Activated naive CD8-positive, alpha-beta T cell treated with anti-CD3 and anti-CD28 coated beads for 36 hours (primary cell): ENCODE data around the gene ATG16L2. TPM values are rescaled to one million over a fixed set of nuclear protein-coding genes. Genes with fewer than 3 reads are reported as not detected.

Experiments
- DNase-seq: peaks from one replicate; pipeline ENCODE4 v3.0.0; 2021
- H3K27ac Mint-ChIP-seq: one replicate; pipeline ENCODE4 v1.8.0; 2022; ENCODE audit warnings: mild to moderate bottlenecking, moderate library complexity, mixed read lengths
- H3K27me3 Mint-ChIP-seq: one replicate; pipeline ENCODE4 v1.8.0; 2022; ENCODE audit warnings: mild to moderate bottlenecking, mixed read lengths
- H3K36me3 Mint-ChIP-seq: one replicate; pipeline ENCODE4 v1.8.0; 2021; ENCODE audit warnings: mild to moderate bottlenecking, mixed read lengths
- H3K4me1 Mint-ChIP-seq: one replicate; pipeline ENCODE4 v1.8.0; 2021; ENCODE audit warnings: mixed read lengths
- H3K4me3 Mint-ChIP-seq: one replicate; pipeline ENCODE4 v1.8.0; 2022; ENCODE audit warnings: mild to moderate bottlenecking, moderate library complexity, mixed read lengths
- H3K9me3 Mint-ChIP-seq: one replicate; pipeline ENCODE4 v1.8.0; 2022; ENCODE audit warnings: mixed read lengths
- total RNA-seq, 2 experiments: library from RNA; stranded (reverse); gene quantifications; one replicate each; pipeline ENCODE4 v1.2.3, GENCODE V29; 2021

The ATG16L2 gene
- total RNA-seq, 2 experiments from 2014 or later, result 41.2 to 45.7 TPM

- H3K36me3 Mint-ChIP-seq, result peaks cover 1% of the 10 kb centered on the region
- H3K27ac Mint-ChIP-seq, result no peak overlapping the region
- no peaks in the 10 kb centered on the region for H3K9me3 Mint-ChIP-seq
- DNase-seq, result no peak
- H3K27me3 Mint-ChIP-seq, result no peaks in the 10 kb centered on the region
- no peak overlapping the region for H3K4me3 Mint-ChIP-seq
- peaks cover 7% of the 10 kb centered on the region for H3K4me1 Mint-ChIP-seq
Observed at GRCh38 chr11:72832301-72833082, 18.3 kb downstream of the ATG16L2 start.

DNA sequence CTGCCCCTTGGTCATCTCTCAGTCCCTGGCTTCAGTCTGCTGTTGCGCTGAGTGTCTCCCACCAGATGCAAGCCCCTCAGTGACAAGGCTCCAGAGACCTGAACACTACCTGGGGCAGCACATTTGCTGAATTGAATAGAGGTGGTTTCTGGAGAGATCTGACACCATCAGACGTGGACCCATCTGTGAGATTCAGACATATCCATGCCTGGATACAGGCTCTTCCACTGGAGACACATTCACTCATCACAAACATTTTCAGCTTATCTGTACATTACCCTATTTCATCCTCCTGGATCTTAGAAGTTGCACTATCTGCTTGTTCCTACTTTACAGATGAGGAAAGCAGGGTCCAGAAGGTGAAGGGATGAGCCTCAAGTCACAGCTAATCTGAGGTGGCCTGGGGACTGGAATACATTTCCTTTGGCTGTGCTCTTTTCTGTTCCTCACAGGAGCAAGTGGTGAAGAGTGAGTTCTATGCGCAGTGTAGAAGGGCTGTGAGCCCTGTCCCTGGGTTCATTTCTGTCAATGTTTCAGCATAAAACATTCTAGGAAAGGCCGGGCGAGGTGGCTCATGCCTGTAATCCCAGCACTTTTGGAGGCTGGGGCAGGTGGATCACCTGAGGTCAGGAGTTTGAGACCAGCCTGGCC is 19.0 kb downstream of the ATG16L2 start:
- H3K36me3 Mint-ChIP-seq, result peaks cover 1% of the 10 kb centered on the region

DNA sequence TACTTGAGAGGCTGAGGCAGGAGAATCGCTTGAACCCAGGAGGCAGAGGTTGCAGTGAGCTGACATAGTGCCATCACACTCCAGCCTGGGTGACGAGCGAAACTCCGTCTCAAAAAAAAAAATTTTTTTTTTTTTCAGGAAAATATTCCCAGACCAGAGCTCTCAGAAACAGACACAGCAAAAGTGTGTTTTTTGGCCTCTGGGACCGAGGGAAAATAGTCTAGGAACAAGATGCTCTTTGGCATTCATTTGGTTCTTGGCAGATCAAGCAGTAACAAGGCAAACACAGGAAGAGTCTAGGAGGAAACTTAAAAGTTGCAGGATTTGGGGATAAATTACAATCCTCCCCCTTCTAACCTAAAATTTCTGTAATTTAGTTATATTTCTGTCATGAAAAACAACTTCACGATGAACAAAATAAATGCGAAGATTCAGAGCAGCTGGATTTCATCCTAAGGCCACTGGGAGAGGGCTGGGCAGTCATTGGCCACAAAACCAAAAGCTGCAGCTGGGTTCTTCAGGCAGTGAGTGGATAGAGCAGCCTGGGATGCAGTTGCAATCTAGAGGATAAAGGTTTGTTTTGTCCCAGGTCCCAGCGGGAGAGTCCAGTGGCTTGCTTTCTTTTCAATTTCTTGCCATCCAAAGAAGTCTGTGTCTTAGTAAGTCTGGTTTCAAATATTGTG is 19.7 kb downstream of the ATG16L2 start:
- no peaks in the 10 kb centered on the region for H3K9me3 Mint-ChIP-seq
- H3K27me3 Mint-ChIP-seq, result no peaks in the 10 kb centered on the region
- no peak for DNase-seq
- H3K27ac Mint-ChIP-seq, result peak overlapping the region; percentile 74
- peaks cover 1% of the 10 kb centered on the region for H3K36me3 Mint-ChIP-seq
- H3K4me1 Mint-ChIP-seq, result peaks cover 7% of the 10 kb centered on the region
- no peak overlapping the region for H3K4me3 Mint-ChIP-seq

More for the DNA sequence above, 19.0 kb downstream of the ATG16L2 start:
- Mint-ChIP-seq H3K4me1 (peaks cover 7% of the 10 kb centered on the region), H3K27me3 (no peaks in the 10 kb centered on the region), H3K9me3 (no peaks in the 10 kb centered on the region), H3K4me3 (no peak overlapping the region), H3K27ac (no peak overlapping the region)
- no peak for DNase-seq

DNA sequence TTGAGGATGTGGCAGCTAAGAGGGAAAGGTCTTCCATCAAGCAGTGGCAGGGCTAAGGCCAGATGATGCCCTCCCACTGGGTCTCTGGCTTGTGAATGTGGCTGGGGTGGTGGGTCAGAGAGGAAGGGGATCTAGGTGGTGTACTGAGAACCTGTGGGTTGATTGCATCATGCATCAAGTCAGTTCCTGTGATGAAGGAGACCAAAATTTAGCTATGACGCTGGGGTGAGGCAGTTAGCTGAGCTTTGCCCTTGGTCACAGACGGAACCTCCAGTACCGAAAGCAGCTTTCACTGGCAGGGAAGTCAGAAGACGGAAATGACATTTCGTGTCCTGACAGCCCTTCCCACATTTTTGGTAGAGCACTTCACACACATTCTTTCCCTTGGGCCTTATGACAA is 20.7 kb downstream of the ATG16L2 start:
- Mint-ChIP-seq H3K4me1 (peaks cover 7% of the 10 kb centered on the region), H3K27me3 (no peaks in the 10 kb centered on the region), H3K27ac (peak overlapping the region; percentile 74), H3K9me3 (no peaks in the 10 kb centered on the region), H3K36me3 (peaks cover 1% of the 10 kb centered on the region), H3K4me3 (no peak overlapping the region)
- no peak for DNase-seq

DNA sequence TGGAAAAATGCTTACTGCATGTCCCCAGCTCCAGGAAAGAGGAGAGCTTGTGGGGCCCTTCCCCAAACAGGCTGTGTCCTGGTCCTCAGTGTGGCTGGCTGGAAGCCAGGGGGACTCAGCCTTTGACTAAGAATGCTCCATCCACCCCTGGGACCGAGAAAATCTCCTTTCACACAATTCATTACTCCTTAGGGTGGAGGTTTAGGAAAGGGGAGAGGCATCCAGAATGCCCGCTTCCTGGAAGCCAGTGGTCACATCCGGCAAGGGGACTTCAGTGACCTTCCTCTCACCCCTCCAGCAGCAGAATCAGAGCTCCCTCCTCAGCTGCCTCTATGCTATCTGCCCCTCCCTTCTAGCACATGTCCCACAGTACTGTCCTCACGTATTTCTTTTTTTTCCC is 21.9 kb downstream of the ATG16L2 start:
- Mint-ChIP-seq H3K27me3 (no peaks in the 10 kb centered on the region), H3K4me3 (no peak overlapping the region), H3K9me3 (no peaks in the 10 kb centered on the region), H3K36me3 (no peaks in the 10 kb centered on the region), H3K27ac (no peak overlapping the region), H3K4me1 (peaks cover 7% of the 10 kb centered on the region)
- DNase-seq, result no peak

DNA sequence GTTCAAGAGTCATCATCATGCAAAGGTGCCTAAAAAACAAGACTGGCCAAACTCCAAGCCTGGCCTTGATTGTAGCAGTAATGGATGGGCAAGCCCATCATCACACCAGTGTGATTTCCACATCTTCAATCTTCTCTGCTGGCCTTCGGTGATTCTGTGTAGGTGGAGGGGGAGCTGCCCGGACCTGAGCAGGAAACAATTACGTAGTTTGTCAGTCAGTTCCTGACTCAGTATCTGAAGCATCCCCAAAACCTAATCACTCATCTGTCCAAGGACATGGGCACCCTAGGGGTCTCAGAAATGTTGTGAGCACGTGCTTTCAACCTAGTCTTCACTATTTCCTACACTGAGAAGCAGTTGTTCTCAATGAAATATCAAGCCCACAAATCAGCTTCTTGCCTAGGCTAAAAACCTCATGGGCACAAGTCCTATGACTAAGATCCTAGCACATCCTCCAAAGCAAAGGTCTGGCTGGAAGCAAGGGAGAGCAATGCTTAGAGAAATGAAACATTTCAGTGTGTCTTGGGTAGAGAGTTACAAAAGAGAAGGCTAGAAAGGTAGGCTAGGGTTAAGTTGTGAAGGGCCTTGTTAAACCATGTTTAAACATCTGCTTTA is 24.6 kb downstream of the ATG16L2 start:
- no peaks in the 10 kb centered on the region for H3K36me3 Mint-ChIP-seq
- H3K4me1 Mint-ChIP-seq, result peaks cover 7% of the 10 kb centered on the region
- no peak for DNase-seq
- no peak overlapping the region for H3K4me3 Mint-ChIP-seq
- H3K27ac Mint-ChIP-seq, result no peak overlapping the region
- H3K27me3 Mint-ChIP-seq, result no peaks in the 10 kb centered on the region
- no peaks in the 10 kb centered on the region for H3K9me3 Mint-ChIP-seq

GRCh38 chr11:72840780-72841179 is 26.6 kb downstream of the ATG16L2 start:
- Mint-ChIP-seq H3K9me3 (no peaks in the 10 kb centered on the region), H3K36me3 (no peaks in the 10 kb centered on the region), H3K4me1 (no peaks in the 10 kb centered on the region), H3K4me3 (no peak overlapping the region), H3K27me3 (no peaks in the 10 kb centered on the region), H3K27ac (no peak overlapping the region)
- no peak for DNase-seq

DNA sequence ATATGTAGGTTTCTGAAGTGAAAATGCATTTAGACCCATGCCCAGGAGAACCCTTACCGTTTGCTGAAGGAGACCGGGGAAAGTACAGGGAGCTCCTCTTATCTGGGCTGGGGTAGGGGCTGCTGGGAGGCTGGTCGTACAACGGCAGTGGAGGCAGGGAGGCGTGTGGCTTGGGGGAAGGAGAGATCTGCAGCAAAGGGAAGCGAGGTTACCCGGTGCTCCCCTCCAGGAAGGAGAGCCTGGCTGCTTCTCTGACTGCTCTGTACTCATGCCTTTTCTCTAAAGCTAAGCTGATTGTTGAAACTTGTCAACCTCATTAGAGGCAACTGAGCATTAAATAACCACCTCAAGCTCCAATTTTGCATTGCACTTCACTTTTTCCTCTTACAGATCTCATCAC is 27.2 kb downstream of the ATG16L2 start:
- Mint-ChIP-seq H3K36me3 (no peaks in the 10 kb centered on the region), H3K27ac (no peak overlapping the region), H3K9me3 (no peaks in the 10 kb centered on the region), H3K27me3 (no peaks in the 10 kb centered on the region), H3K4me3 (no peak overlapping the region), H3K4me1 (no peaks in the 10 kb centered on the region)
- DNase-seq, result no peak

DNA sequence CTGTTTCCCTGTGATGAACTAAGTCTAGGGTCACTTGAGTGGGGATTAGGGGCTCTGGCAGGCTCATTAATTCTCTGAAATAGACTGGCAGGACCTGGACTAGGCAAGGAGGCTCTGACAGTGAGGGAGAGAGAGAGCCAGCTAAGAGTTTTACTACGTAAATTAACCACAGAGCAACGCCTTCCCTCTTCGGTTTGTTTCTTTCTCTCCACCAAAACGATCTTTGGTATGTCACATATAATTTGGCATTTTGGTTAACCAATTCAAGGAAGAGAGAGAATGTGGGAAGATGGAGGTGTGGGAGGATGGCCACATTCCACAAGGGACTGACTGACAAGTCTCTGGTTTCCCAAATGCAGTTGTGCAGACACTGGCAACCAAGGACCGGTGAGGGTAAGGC is 27.9 kb downstream of the ATG16L2 start:
- Mint-ChIP-seq H3K27ac (no peak overlapping the region), H3K4me1 (no peaks in the 10 kb centered on the region), H3K27me3 (no peaks in the 10 kb centered on the region), H3K36me3 (no peaks in the 10 kb centered on the region), H3K4me3 (no peak overlapping the region), H3K9me3 (no peaks in the 10 kb centered on the region)
- no peak for DNase-seq

DNA sequence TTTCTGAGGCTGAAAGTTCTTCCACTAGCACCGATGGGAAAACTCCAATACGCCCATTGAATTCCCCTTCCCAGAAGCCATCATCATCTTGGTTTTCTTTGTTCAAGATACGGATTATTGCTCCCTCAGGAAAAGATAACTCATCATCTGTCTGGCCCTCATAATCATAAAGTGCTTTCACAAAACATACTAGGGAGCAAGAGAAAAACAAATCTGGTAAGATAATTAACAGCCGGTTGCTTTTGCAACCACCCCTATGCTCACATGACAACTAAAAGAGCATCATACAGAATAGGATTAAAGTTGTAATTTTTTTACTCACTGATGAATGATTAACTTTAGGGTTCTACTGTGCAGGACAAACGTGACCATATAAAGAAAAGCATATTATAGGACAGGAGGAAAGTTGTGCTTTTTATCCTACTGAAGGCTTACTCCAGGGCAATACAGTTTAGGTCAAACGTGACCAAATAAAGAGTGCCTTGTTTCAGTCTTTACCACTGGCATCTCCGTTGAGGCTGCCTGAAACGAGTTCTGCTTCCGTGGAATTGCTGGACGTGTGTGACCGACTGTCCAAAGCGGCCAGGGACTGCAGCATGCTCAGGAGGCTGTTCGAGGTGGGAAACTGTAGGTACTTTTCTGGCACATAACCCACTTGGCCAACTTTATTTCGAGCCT is 28.6 kb downstream of the ATG16L2 start:
- DNase-seq, result no peak
- H3K36me3 Mint-ChIP-seq, result no peaks in the 10 kb centered on the region
- H3K27me3 Mint-ChIP-seq, result no peaks in the 10 kb centered on the region
- H3K9me3 Mint-ChIP-seq, result no peaks in the 10 kb centered on the region
- no peak overlapping the region for H3K4me3 Mint-ChIP-seq
- no peaks in the 10 kb centered on the region for H3K4me1 Mint-ChIP-seq
- H3K27ac Mint-ChIP-seq, result no peak overlapping the region

GRCh38 chr11:72844356-72844755 is 30.1 kb downstream of the ATG16L2 start:
- H3K4me3 Mint-ChIP-seq, result no peak overlapping the region
- no peaks in the 10 kb centered on the region for H3K9me3 Mint-ChIP-seq
- no peaks in the 10 kb centered on the region for H3K27me3 Mint-ChIP-seq
- H3K36me3 Mint-ChIP-seq, result no peaks in the 10 kb centered on the region
- DNase-seq, result no peak
- peaks cover 2% of the 10 kb centered on the region for H3K4me1 Mint-ChIP-seq
- H3K27ac Mint-ChIP-seq, result no peak overlapping the region

DNA sequence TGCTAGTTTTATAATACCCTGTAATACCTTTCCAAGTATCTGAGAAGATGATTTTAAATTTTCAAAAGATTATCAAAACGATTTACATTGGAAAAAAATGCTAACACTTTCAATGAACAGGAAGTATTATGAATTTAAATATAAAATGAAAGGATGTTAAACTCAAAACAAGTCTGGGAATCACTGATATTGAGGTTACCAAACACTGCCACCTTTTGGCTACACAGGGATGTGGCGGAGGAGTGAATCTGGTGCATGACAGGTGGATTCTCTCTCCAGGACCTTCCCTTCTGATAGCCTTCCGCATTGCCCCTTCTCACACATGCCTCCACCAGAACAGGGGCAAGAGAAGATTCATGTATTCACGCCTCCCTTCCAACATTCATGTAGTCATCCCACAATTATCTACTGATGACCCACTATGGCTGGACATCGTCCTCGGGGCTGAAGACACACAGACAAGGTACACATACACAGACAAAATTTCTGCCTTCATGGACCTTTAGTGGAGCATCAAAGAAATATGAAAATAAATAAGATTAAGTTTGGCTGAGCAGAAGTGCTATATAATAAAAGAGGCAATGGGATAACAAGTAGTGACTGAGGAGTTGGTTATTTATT is 34.7 kb downstream of the ATG16L2 start:
- H3K27me3 Mint-ChIP-seq, result no peaks in the 10 kb centered on the region
- H3K4me1 Mint-ChIP-seq, result peaks cover 2% of the 10 kb centered on the region
- no peak for DNase-seq
- H3K36me3 Mint-ChIP-seq, result no peaks in the 10 kb centered on the region
- no peaks in the 10 kb centered on the region for H3K9me3 Mint-ChIP-seq
- no peak overlapping the region for H3K4me3 Mint-ChIP-seq
- no peak overlapping the region for H3K27ac Mint-ChIP-seq

GRCh38 chr11:72850832-72851231 is 36.6 kb downstream of the ATG16L2 start:
- no peak for DNase-seq
- no peaks in the 10 kb centered on the region for H3K9me3 Mint-ChIP-seq
- no peak overlapping the region for H3K27ac Mint-ChIP-seq
- H3K27me3 Mint-ChIP-seq, result no peaks in the 10 kb centered on the region
- H3K4me1 Mint-ChIP-seq, result peaks cover 4% of the 10 kb centered on the region
- no peaks in the 10 kb centered on the region for H3K36me3 Mint-ChIP-seq
- no peak overlapping the region for H3K4me3 Mint-ChIP-seq

GRCh38 chr11:72851726-72852125 is 37.5 kb downstream of the ATG16L2 start:
- H3K27ac Mint-ChIP-seq, result no peak overlapping the region
- H3K27me3 Mint-ChIP-seq, result no peaks in the 10 kb centered on the region
- H3K4me3 Mint-ChIP-seq, result no peak overlapping the region
- H3K36me3 Mint-ChIP-seq, result no peaks in the 10 kb centered on the region
- peaks cover 4% of the 10 kb centered on the region for H3K4me1 Mint-ChIP-seq
- no peaks in the 10 kb centered on the region for H3K9me3 Mint-ChIP-seq
- DNase-seq, result no peak
